PFSK-1 (cell line): ENCODE results near the gene SKIC2.

ENCODE experiments used
- POLR2AphosphoS5 ChIP-seq: IDR thresholded peaks from 2 replicates; pipeline ENCODE4 v1.6.1; 2012; ENCODE audit warnings: low read depth, mild to moderate bottlenecking, control low read depth, low read length, moderate library complexity
- TAF1 ChIP-seq: IDR thresholded peaks from 2 replicates; pipeline ENCODE4 v1.6.1; 2012; ENCODE audit warnings: low read length, control low read depth, borderline replicate concordance; ENCODE audit not compliant: insufficient read depth

GRCh38 chr6:31940256-31940664 lies 18.7 kb upstream of the SKIC2 start:
- no peak for TF ChIP-seq TAF1
- no peak for TF ChIP-seq POLR2AphosphoS5
